Measurements from ENCODE around the gene NUP155. TPM values are rescaled to one million over a fixed set of nuclear protein-coding genes. Genes with fewer than 3 reads are reported as not detected.

NUP155 gene
- polyA plus RNA-seq, 1 donor, result 16.3 TPM

- H3K4me1 ChIP-seq (ENCODE audit: control insufficient read depth, insufficient read depth, low read length), result peaks cover 11% of the 10 kb centered on the region
- H3K4me3 ChIP-seq (ENCODE audit: low read length), result peak overlapping the region; percentile 98
- no peak for DNase-seq
- H3K27me3 ChIP-seq (ENCODE audit: control insufficient read depth, insufficient read depth, low read length), result no peaks in the 10 kb centered on the region
- H3K27ac ChIP-seq (ENCODE audit: low read length), result peak overlapping the region; percentile 97
- H3K36me3 ChIP-seq (ENCODE audit: control insufficient read depth, insufficient read depth, low read length), result no peaks in the 10 kb centered on the region
- no peaks in the 10 kb centered on the region for H3K9me3 ChIP-seq (ENCODE audit: control insufficient read depth, low read depth, low read length)
- WGBS (ENCODE audit: insufficient coverage, low lambda C conversion rate), result 4% methylated on average over 5 of the region's 19 CpGs
These were observed 122.4 kb downstream of the NUP155 start for GRCh38 chr5:37248421-37248969.

GRCh38 chr5:37247496-37247895 is 123.4 kb downstream of the NUP155 start:
- DNase-seq, result no peak
- WGBS (ENCODE audit: insufficient coverage, low lambda C conversion rate), result 40% methylated on average over 1 of the region's 4 CpGs
- H3K4me1 ChIP-seq (ENCODE audit: control insufficient read depth, insufficient read depth, low read length), result peaks cover 11% of the 10 kb centered on the region
- H3K27ac ChIP-seq (ENCODE audit: low read length), result no peak overlapping the region
- no peaks in the 10 kb centered on the region for H3K9me3 ChIP-seq (ENCODE audit: control insufficient read depth, low read depth, low read length)
- peaks cover 4% of the 10 kb centered on the region for H3K36me3 ChIP-seq (ENCODE audit: control insufficient read depth, insufficient read depth, low read length)
- H3K4me3 ChIP-seq (ENCODE audit: low read length), result no peak overlapping the region
- H3K27me3 ChIP-seq (ENCODE audit: control insufficient read depth, insufficient read depth, low read length), result no peaks in the 10 kb centered on the region

GRCh38 chr5:37247036-37247435 is 123.9 kb downstream of the NUP155 start:
- no peaks in the 10 kb centered on the region for H3K27me3 ChIP-seq (ENCODE audit: control insufficient read depth, insufficient read depth, low read length)
- no peak overlapping the region for H3K27ac ChIP-seq (ENCODE audit: low read length)
- H3K4me3 ChIP-seq (ENCODE audit: low read length), result no peak overlapping the region
- H3K36me3 ChIP-seq (ENCODE audit: control insufficient read depth, insufficient read depth, low read length), result peaks cover 4% of the 10 kb centered on the region
- H3K4me1 ChIP-seq (ENCODE audit: control insufficient read depth, insufficient read depth, low read length), result peaks cover 11% of the 10 kb centered on the region
- H3K9me3 ChIP-seq (ENCODE audit: control insufficient read depth, low read depth, low read length), result no peaks in the 10 kb centered on the region
- WGBS (ENCODE audit: insufficient coverage, low lambda C conversion rate), result no CpG with 5 or more reads among the region's 1 CpG
- no peak for DNase-seq

Other genes starting within 250 kb of the NUP155 start
- gene CPLANE1, start 121.7 kb downstream of the NUP155 start, polyA plus RNA-seq, result 11.7 TPM
- gene WDR70, start 8.2 kb upstream of the NUP155 start, polyA plus RNA-seq, result 27.7 TPM

Measured in large intestine (tissue), 3 donors.